IMR-90 (cell line): ENCODE data around the gene EGLN1. TPM values are rescaled to one million over a fixed set of nuclear protein-coding genes. Genes with fewer than 3 reads are reported as not detected.
A peak's percentile ranks its signal among the peaks of the same experiment; 100 is the strongest.

ENCODE experiments used
- ATAC-seq: fragments of 200-7000 bp; cut with Tn5 transposase; 2 replicates; pipeline ENCODE4 v1.9.1; 2020; ENCODE audit warnings: low read depth, mild to moderate bottlenecking, moderate library complexity
- BruUV-seq: library from RNA; stranded (reverse); fragments of 400-500 nt; replicated peaks from 2 replicates; lab custom pipeline; 2021; lab: Mats Ljungman, UMichigan
- CTCF ChIA-PET: fragments of 300-600 bp; formaldehyde crosslinking; extraction: SDS; loops from one replicate; lab custom pipeline; 2021; ENCODE audit warnings: antibody characterized with exemption; lab: Yijun Ruan, JAX
- POLR2A ChIA-PET: fragments of 300-600 bp; sonication (Branson Sonifier 250); formaldehyde crosslinking; loops from one replicate; lab custom pipeline; 2022; ENCODE audit warnings: antibody characterized with exemption; ENCODE audit not compliant: unreplicated experiment; lab: Charles Lee
- DNase-seq: peaks from one replicate; pipeline ENCODE4 v3.0.0; 2013
- H2AFZ ChIP-seq: replicated peaks from 2 replicates; pipeline ENCODE3; 2013; ENCODE audit warnings: low read length, mild to moderate bottlenecking; ENCODE audit not compliant: poor library complexity
- H2AK5ac ChIP-seq: 2 replicates; pipeline ENCODE4 v1.6.1; 2013; ENCODE audit warnings: low read depth, low read length, inconsistent platforms
- H2AK9ac ChIP-seq: replicated peaks from 2 replicates; pipeline ENCODE3; 2013; ENCODE audit warnings: mild to moderate bottlenecking, low read depth, low read length, moderate library complexity; ENCODE audit not compliant: poor library complexity
- H2BK120ac ChIP-seq: 2 replicates; pipeline ENCODE4 v1.6.1; 2013; ENCODE audit warnings: low read depth, low read length, inconsistent platforms
- H2BK15ac ChIP-seq: 3 replicates; pipeline ENCODE4 v1.6.1; 2013; ENCODE audit warnings: low read depth, low read length, inconsistent platforms
- H2BK20ac ChIP-seq: 2 replicates; pipeline ENCODE4 v1.6.1; 2013; ENCODE audit warnings: low read depth, mild to moderate bottlenecking, inconsistent platforms, low read length, moderate library complexity
- H2BK5ac ChIP-seq: 2 replicates; pipeline ENCODE4 v1.6.1; 2013; ENCODE audit warnings: mild to moderate bottlenecking, low read depth, low read length, inconsistent platforms; ENCODE audit not compliant: poor library complexity, severe bottlenecking
- H3K14ac ChIP-seq: replicated peaks from 2 replicates; pipeline ENCODE4 v1.6.1; 2013; ENCODE audit warnings: low read depth, low read length, inconsistent platforms
- H3K18ac ChIP-seq: 2 replicates; pipeline ENCODE4 v1.6.1; 2013; ENCODE audit warnings: low read depth, low read length, control low read depth
- H3K23ac ChIP-seq: 2 replicates; pipeline ENCODE4 v1.6.1; 2013; ENCODE audit warnings: low read depth, low read length, inconsistent platforms
- H3K27ac ChIP-seq: 2 replicates; pipeline ENCODE4 v1.5.1; 2013; ENCODE audit warnings: mild to moderate bottlenecking, control low read depth, low read length; ENCODE audit not compliant: insufficient read depth
- H3K27me3 ChIP-seq: 2 replicates; pipeline ENCODE4 v1.6.1; 2013; ENCODE audit warnings: low read length; ENCODE audit not compliant: control insufficient read depth, insufficient read depth
- H3K36me3 ChIP-seq: 2 replicates; pipeline ENCODE4 v1.6.1; 2013; ENCODE audit warnings: low read length, mixed read lengths; ENCODE audit not compliant: control insufficient read depth, insufficient read depth
- H3K4ac ChIP-seq: 2 replicates; pipeline ENCODE4 v1.6.1; 2013; ENCODE audit warnings: low read depth, low read length, inconsistent platforms
- H3K4me1 ChIP-seq: 2 replicates; pipeline ENCODE4 v1.6.1; 2013; ENCODE audit warnings: low read length, mixed read lengths; ENCODE audit not compliant: control insufficient read depth, insufficient read depth
- H3K4me2 ChIP-seq: 2 replicates; pipeline ENCODE4 v1.6.1; 2013; ENCODE audit warnings: low read depth, mild to moderate bottlenecking, control low read depth, low read length, moderate library complexity
- H3K4me3 ChIP-seq: 2 replicates; pipeline ENCODE4 v1.5.1; 2013; ENCODE audit warnings: low read depth, mild to moderate bottlenecking, control low read depth, low read length, moderate library complexity; ENCODE audit not compliant: insufficient read depth
- H3K56ac ChIP-seq: 2 replicates; pipeline ENCODE4 v1.6.1; 2013; ENCODE audit warnings: low read length, inconsistent platforms; ENCODE audit not compliant: insufficient read depth; ENCODE audit errors: extremely low read depth
- H3K79me1 ChIP-seq, 2 experiments: 2 replicates each; pipeline ENCODE4 v1.6.1; 2013; ENCODE audit warnings: low read length in 2 of 2, inconsistent platforms in 1 of 2, low read depth in 1 of 2
- H3K9ac ChIP-seq: 2 replicates; pipeline ENCODE4 v1.6.1; 2013; ENCODE audit warnings: low read depth, low read length, control low read depth
- H3K9me1 ChIP-seq: 2 replicates; pipeline ENCODE4 v1.6.1; 2013; ENCODE audit warnings: low read length, inconsistent platforms; ENCODE audit not compliant: insufficient read depth
- H3K9me3 ChIP-seq: 2 replicates; pipeline ENCODE4 v1.6.1; 2013; ENCODE audit warnings: low read length; ENCODE audit not compliant: control insufficient read depth, insufficient read depth
- H4K20me1 ChIP-seq: 2 replicates; pipeline ENCODE4 v1.6.1; 2013; ENCODE audit warnings: low read length, inconsistent platforms; ENCODE audit not compliant: insufficient read depth
- H4K5ac ChIP-seq: 2 replicates; pipeline ENCODE4 v1.6.1; 2013; ENCODE audit warnings: mild to moderate bottlenecking, low read depth, low read length, control low read depth
- H4K8ac ChIP-seq, 2 experiments: 2 replicates each; pipeline ENCODE4 v1.6.1; 2013; ENCODE audit warnings: low read depth in 2 of 2, low read length in 2 of 2, control low read depth in 1 of 2, inconsistent platforms in 1 of 2
- H4K91ac ChIP-seq: 2 replicates; pipeline ENCODE4 v1.6.1; 2013; ENCODE audit warnings: low read depth, low read length, inconsistent platforms; ENCODE audit not compliant: insufficient read depth
- CHD1 ChIP-seq: IDR thresholded peaks from 2 replicates; pipeline ENCODE4 v1.6.1; 2012; ENCODE audit warnings: low read depth, low read length, improper control_type of control experiment
- MXI1 ChIP-seq: IDR thresholded peaks from 2 replicates; pipeline ENCODE4 v1.6.1; 2012; ENCODE audit warnings: low read depth, mild to moderate bottlenecking, low read length, moderate library complexity, borderline replicate concordance
- RFX5 ChIP-seq: IDR thresholded peaks from 2 replicates; pipeline ENCODE4 v1.8.0; 2012; ENCODE audit warnings: low read depth, mild to moderate bottlenecking, low read length, moderate library complexity
- SMC3 ChIP-seq: fragments of 150-350 bp; IDR thresholded peaks from 2 replicates; pipeline ENCODE4 v1.6.1; 2016; ENCODE audit warnings: low read depth, mild to moderate bottlenecking, antibody characterized with exemption, low read length, moderate library complexity
- WGBS, 2 experiments: methylation state at CpG; one replicate each; pipeline versions ENCODE4 v1.1.5 to v1.1.7; 2013; ENCODE audit warnings: missing lambda C conversion rate in 2 of 2; ENCODE audit not compliant: insufficient read length in 1 of 2; ENCODE audit errors: extremely low coverage in 2 of 2; 5-methylcytosine and 5-hydroxymethylcytosine counted together
- dilution Hi-C: fragments of 300-500 bp; cut with HindIII; formaldehyde crosslinking; loops from one replicate; pipeline ENCODE4 v1.14.3; 2018; ENCODE audit warnings: low sequenced_read_pairs; ENCODE audit not compliant: unreplicated experiment
- in situ Hi-C: fragments of 300-500 bp; cut with MboI; formaldehyde crosslinking; loops from 3 replicates; pipeline ENCODE4 v1.14.3; 2019; ENCODE audit warnings: low sequenced_read_pairs, inconsistent platforms, mixed read lengths
- intact Hi-C: fragments of 100-400 bp; cut with micrococcal nuclease; formaldehyde crosslinking; loops from 2 replicates; pipeline ENCODE4 v1.10.0; 2022
- polyA plus RNA-seq, 3 experiments: library from polyadenylated mRNA; depleted of rRNA; stranded (reverse); fragments of >200 nt; gene quantifications; 2 replicates each; pipeline ENCODE4 v1.2.3, GENCODE V29; 2012; ENCODE audit warnings: low replicate concordance in 1 of 3
- total RNA-seq: library from RNA; depleted of rRNA; stranded (reverse); fragments of >200 nt; gene quantifications from 2 replicates; pipeline ENCODE4 v1.2.3, GENCODE V29; 2012
- TF ChIP-seq, protein P1 (sequence below): conservative IDR thresholded peaks from 2 replicates; pipeline ENCODE4 v1.5.1; 2012; ENCODE audit warnings: mild to moderate bottlenecking, low read depth, low read length, improper control_type of control experiment

The EGLN1 gene
- total and polyA plus RNA-seq, 2 of the 4 experiments (the other 2 are of a cell fraction): 25.7 to 26.9 TPM

DNA sequence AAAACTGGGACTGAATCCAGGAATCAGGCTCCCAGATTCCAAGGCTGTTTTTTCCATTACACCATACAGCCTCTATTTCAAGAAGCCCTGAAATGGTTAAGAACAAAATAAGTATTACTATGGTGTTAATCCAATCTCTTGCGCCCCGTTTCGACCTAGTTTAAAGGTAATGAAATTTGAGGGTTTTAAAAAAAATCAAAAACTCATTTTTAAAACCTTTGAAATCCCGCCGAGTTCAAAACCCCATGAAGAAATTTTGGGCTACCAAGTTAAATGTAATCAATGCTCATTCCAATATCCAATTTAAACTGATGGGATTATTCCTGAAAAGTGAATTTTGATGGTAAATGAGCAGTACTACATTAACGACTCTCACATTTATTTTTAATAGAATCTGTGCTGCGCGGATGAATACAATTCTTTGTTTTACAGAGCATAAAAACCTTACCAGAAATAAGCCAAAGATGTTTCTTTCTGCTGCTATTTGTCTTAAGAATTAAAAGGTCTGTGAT is 767 bp upstream of the EGLN1 start:
- Histone ChIP-seq H3K4me2 (peak overlapping the region; percentile 91), H3K27me3 (no peaks in the 10 kb centered on the region), H3K9ac (peak overlapping the region; percentile 74), H2BK15ac (no peak overlapping the region), H2BK20ac (no peak overlapping the region), H3K4me3 (peak overlapping the region; percentile 78), H3K4me1 (peaks cover 5% of the 10 kb centered on the region), H2BK5ac (peak overlapping the region; percentile 99), H4K8ac (peak overlapping the region; percentile 1 to 43; a peak in 3 of 4 replicates), H4K5ac (peak overlapping the region; percentile 85), H2AK9ac (no peak overlapping the region), H2AFZ (peak overlapping the region; percentile 96), H3K9me1 (no peaks in the 10 kb centered on the region), H3K79me1 (peaks cover 0 to 26% of the 10 kb centered on the region in 2 experiments; a peak in 2 of 4 replicates), H2BK120ac (peak overlapping the region; percentile 87; the same call in 1 of the 2 replicates), H3K14ac (peak overlapping the region; percentile 64), H3K56ac (peak overlapping the region; percentile 57; the same call in 1 of the 2 replicates), H3K23ac (peak overlapping the region; percentile 34; the same call in 1 of the 2 replicates), H3K18ac (peak overlapping the region; percentile 51), H4K91ac (no peak overlapping the region), H3K27ac (peak overlapping the region; percentile 90), H3K9me3 (no peaks in the 10 kb centered on the region), H3K4ac (peak overlapping the region; percentile 12), H2AK5ac (no peak overlapping the region), H3K36me3 (no peaks in the 10 kb centered on the region), H4K20me1 (peaks cover 34% of the 10 kb centered on the region)
- BruUV-seq: no TSS peak
- POLR2A ChIA-PET: no interaction called here
- intact Hi-C loops (loop anchor here (1.0 to 5.0 kb wide), 2 partner anchors 105 to 181 kb away; partner anchors contain the start of genes GNPAT and TSNAX), in situ Hi-C loops (loop anchor here (5.0 kb wide), 1 partner anchor 61 kb away; no protein-coding TSS in a partner anchor), dilution Hi-C loops (no loop called here)
- ATAC-seq (no peak), DNase-seq (no peak)
- no CpG with 5 or more reads among the region's 8 CpGs for WGBS, 2 experiments
- TF ChIP-seq CHD1 (no peak), RFX5 (no peak), MXI1 (no peak), SMC3 (0 out of 2 replicates have a peak, but pooled peaks have one; percentile 0)
- TF ChIP-seq, protein P1, sequence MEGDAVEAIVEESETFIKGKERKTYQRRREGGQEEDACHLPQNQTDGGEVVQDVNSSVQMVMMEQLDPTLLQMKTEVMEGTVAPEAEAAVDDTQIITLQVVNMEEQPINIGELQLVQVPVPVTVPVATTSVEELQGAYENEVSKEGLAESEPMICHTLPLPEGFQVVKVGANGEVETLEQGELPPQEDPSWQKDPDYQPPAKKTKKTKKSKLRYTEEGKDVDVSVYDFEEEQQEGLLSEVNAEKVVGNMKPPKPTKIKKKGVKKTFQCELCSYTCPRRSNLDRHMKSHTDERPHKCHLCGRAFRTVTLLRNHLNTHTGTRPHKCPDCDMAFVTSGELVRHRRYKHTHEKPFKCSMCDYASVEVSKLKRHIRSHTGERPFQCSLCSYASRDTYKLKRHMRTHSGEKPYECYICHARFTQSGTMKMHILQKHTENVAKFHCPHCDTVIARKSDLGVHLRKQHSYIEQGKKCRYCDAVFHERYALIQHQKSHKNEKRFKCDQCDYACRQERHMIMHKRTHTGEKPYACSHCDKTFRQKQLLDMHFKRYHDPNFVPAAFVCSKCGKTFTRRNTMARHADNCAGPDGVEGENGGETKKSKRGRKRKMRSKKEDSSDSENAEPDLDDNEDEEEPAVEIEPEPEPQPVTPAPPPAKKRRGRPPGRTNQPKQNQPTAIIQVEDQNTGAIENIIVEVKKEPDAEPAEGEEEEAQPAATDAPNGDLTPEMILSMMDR: no peak
- CTCF ChIA-PET: no interaction called here
